Cardiac muscle cell (in vitro differentiated cells and primary cell): ENCODE results near the gene ZC3H12A. TPM values are rescaled to one million over a fixed set of nuclear protein-coding genes. Genes with fewer than 3 reads are reported as not detected.

Source experiments
- DNase-seq, 2 donors: peaks; one replicate each; pipeline versions ENCODE4 v3.0.0 to v3.0.0-alpha.2; 2010 to 2017; ENCODE audit warnings: low read depth in 1 of 2, low spot score in 1 of 2
- H3K27ac ChIP-seq: fragments of 200-600 bp; sonication (generic); 2 replicates; pipeline ENCODE4 v1.5.1; 2016
- H3K27me3 ChIP-seq: fragments of 200-600 bp; sonication (generic); 2 replicates; pipeline ENCODE4 v1.6.0; 2016; ENCODE audit warnings: control low read depth
- H3K36me3 ChIP-seq: fragments of 200-600 bp; sonication (generic); 2 replicates; pipeline ENCODE4 v1.5.1; 2016; ENCODE audit warnings: control low read depth
- H3K4me1 ChIP-seq: fragments of 200-600 bp; sonication (generic); 2 replicates; pipeline ENCODE4 v1.8.1; 2017; ENCODE audit warnings: low read depth, mild to moderate bottlenecking, mixed run types
- H3K4me3 ChIP-seq: fragments of 200-600 bp; sonication (generic); 2 replicates; pipeline ENCODE4 v1.5.1; 2016; ENCODE audit warnings: mild to moderate bottlenecking
- H3K9me3 ChIP-seq: fragments of 200-600 bp; sonication (generic); 2 replicates; pipeline ENCODE4 v1.5.1; 2017; ENCODE audit warnings: low read depth, mild to moderate bottlenecking, control low read depth
- polyA plus RNA-seq: library from polyadenylated mRNA; unstranded; fragments of >200 nt; fragmentation: Nextera tagmentation; extraction: Ambion mirVana; gene quantifications from 2 replicates; pipeline ENCODE4 v1.2.1, GENCODE V29; 2016
- total RNA-seq: library from RNA; depleted of rRNA; stranded (reverse); fragments of >200 nt; gene quantifications from 2 replicates; pipeline ENCODE4 v1.2.3, GENCODE V29; 2016
- TF ChIP-seq, protein P1 (sequence below): IDR thresholded peaks from 2 replicates; pipeline ENCODE4 v1.5.1; 2012; ENCODE audit warnings: low read depth, mild to moderate bottlenecking, low read length

The ZC3H12A gene
- total and polyA plus RNA-seq, 2 experiments from 2014 or later: 5.2 to 14.0 TPM

DNA sequence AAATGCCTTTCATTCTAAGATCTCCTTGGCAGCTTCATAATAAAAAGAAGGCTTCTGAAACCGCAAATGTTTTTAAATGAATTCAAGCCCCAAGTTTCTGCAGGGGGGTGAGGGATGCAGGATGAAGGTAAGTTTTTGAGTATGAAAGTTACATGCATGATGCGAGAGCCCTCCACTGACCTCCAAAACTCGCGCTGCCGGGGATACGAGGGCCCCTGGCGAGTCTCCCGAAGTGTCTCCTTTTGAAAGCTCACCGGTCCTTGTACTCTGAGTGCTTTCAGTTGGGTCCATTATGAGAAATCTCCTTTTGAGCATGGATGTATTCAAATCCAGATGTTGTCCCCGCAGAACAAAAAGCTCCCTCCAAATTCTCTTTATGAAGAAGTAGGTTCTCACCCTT, 18.9 kb upstream of the ZC3H12A start:
- H3K27me3 ChIP-seq: no peaks in the 10 kb centered on the region
- no peak overlapping the region for H3K27ac ChIP-seq
- DNase-seq: no peak

DNA sequence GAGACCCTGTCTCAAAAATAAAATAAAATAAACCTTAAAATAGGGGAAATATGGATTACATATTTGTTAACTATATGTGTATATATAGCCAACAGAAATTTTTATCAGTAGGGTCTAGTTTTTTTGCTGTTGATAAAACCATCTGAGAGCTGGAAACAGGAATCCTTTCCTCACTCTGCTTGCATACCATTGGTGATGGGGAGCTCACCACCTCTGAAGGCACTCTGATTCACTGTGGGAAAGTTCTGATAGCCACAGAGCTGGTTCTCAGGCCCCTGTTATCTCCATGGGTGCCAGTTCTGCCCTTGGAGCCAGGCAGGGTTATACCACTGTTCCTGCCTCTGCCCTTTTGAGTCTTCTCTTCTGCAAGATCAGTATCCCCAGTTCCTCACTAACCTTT, 17.8 kb upstream of the ZC3H12A start:
- H3K27me3 ChIP-seq: no peaks in the 10 kb centered on the region
- DNase-seq: no peak
- no peak overlapping the region for H3K27ac ChIP-seq
- H3K9me3 ChIP-seq: no peaks in the 10 kb centered on the region
- TF ChIP-seq, protein P1, sequence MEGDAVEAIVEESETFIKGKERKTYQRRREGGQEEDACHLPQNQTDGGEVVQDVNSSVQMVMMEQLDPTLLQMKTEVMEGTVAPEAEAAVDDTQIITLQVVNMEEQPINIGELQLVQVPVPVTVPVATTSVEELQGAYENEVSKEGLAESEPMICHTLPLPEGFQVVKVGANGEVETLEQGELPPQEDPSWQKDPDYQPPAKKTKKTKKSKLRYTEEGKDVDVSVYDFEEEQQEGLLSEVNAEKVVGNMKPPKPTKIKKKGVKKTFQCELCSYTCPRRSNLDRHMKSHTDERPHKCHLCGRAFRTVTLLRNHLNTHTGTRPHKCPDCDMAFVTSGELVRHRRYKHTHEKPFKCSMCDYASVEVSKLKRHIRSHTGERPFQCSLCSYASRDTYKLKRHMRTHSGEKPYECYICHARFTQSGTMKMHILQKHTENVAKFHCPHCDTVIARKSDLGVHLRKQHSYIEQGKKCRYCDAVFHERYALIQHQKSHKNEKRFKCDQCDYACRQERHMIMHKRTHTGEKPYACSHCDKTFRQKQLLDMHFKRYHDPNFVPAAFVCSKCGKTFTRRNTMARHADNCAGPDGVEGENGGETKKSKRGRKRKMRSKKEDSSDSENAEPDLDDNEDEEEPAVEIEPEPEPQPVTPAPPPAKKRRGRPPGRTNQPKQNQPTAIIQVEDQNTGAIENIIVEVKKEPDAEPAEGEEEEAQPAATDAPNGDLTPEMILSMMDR: no peak
- no peaks in the 10 kb centered on the region for H3K36me3 ChIP-seq
- H3K4me3 ChIP-seq: no peak overlapping the region
- H3K4me1 ChIP-seq: no peaks in the 10 kb centered on the region

More for the DNA sequence above, 18.9 kb upstream of the ZC3H12A start:
- Histone ChIP-seq H3K9me3 (no peaks in the 10 kb centered on the region), H3K4me1 (no peaks in the 10 kb centered on the region), H3K4me3 (no peak overlapping the region), H3K36me3 (no peaks in the 10 kb centered on the region)
- TF ChIP-seq, protein P1: no peak

DNA sequence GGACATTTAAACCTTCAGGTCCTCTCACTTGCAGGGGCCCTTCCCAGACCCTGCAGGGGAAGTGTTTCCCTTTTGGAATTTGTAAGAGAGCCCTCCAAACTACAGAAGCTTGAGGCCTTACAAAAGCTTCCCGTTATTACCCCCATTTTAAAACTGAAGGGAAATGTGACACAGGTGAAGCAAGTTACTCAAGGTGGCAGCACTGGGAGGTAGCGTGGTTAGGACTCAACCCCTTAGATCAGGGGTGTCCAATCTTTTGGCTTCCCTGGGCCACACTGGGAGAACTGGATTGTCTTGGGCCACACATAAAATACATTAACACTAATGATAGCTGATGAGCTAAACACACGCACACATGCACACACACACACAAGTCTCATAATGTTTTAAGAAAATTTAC, 15.8 kb upstream of the ZC3H12A start:
- Histone ChIP-seq H3K27ac (no peak overlapping the region), H3K9me3 (no peaks in the 10 kb centered on the region), H3K4me3 (no peak overlapping the region), H3K27me3 (no peaks in the 10 kb centered on the region), H3K36me3 (no peaks in the 10 kb centered on the region), H3K4me1 (no peaks in the 10 kb centered on the region)
- TF ChIP-seq, protein P1: no peak
- DNase-seq: no peak

DNA sequence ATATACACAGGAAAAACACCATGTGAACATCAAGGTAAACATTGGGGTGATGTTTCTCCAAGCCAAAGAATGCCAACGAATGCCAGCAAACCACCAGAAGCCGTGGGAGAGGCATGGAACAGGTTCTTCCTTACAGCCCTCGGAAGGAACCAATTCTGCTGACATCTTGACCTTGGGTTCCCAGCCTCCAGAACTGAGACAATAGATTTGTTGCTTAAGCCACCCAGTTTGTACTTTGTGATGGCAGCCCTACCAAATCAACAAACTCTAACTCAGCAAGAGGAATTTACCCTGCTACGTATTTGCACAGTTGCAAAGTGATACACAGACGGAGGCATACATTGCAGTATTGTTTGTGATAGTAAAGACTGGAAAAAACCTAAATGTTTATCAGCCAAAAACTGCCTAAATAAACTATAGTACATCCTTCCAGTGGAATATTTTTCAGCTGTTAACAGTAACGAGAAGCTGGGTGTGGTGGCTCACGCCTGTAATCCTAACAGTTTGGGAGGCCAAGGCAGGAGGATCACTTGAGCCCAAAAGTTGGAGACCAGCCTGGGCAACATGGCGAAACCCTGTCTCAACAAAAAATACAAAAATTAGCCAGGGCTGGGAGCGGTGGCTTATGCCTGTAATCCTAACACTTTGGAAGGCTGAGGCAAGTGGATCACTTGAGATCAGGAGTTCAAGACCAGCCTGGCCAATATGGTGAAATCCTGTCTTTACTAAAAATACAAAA, 12.5 kb upstream of the ZC3H12A start:
- Histone ChIP-seq H3K4me1 (no peaks in the 10 kb centered on the region), H3K27ac (no peak overlapping the region), H3K9me3 (no peaks in the 10 kb centered on the region), H3K27me3 (no peaks in the 10 kb centered on the region), H3K4me3 (no peak overlapping the region), H3K36me3 (no peaks in the 10 kb centered on the region)
- TF ChIP-seq, protein P1: no peak
- DNase-seq: no peak

DNA sequence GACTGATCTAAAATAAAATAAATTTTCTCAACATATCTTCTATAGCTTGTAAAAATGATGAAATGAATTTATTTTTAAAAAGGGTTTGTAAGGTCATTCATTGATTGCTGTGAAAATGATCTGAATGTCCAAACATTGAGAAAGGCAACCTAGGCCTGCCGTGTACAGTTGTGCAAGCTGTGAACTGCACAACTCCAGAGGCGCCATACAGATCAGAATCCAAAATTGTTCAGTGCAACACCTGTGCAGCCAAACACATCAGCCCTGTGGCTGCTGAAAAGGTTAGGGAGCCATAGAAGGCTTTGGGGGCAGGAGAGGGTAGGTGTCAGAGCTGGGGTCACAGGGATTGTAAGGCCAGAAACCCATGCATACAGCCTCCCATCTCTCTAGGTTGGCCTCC, 9.9 kb upstream of the ZC3H12A start:
- Histone ChIP-seq H3K4me3 (no peak overlapping the region), H3K27ac (no peak overlapping the region), H3K36me3 (no peaks in the 10 kb centered on the region), H3K9me3 (no peaks in the 10 kb centered on the region), H3K4me1 (no peaks in the 10 kb centered on the region), H3K27me3 (no peaks in the 10 kb centered on the region)
- no peak for DNase-seq
- TF ChIP-seq, protein P1: no peak
